Breast epithelium (tissue), 4 donors: ENCODE results near the gene KPNA5. TPM values are rescaled to one million over a fixed set of nuclear protein-coding genes. Genes with fewer than 3 reads are reported as not detected.

Experiments
- DNase-seq, 2 donors: peaks; one replicate each; pipeline ENCODE4 v3.0.0-alpha.2; 2019; ENCODE audit warnings: low spot score in 2 of 2
- H3K27ac ChIP-seq, 2 donors: fragments of 200-600 bp; sonication (generic) in 1 of 2; one replicate each; pipeline ENCODE4 v1.5.1; 2016 to 2019; ENCODE audit warnings: mild to moderate bottlenecking in 1 of 2
- H3K27me3 ChIP-seq, 2 donors: fragments of 200-600 bp; sonication (generic) in 1 of 2; one replicate each; pipeline versions ENCODE4 v1.5.1 to v1.6.0; 2017 to 2019; ENCODE audit warnings: control low read depth in 1 of 2, mild to moderate bottlenecking in 1 of 2
- H3K36me3 ChIP-seq: fragments of 200-600 bp; one replicate; pipeline ENCODE4 v1.5.1; 2019
- H3K4me1 ChIP-seq, 2 donors: fragments of 200-600 bp; sonication (generic); one replicate each; pipeline ENCODE4 v1.5.1; 2016 to 2019; ENCODE audit warnings: control low read depth in 1 of 2
- H3K4me3 ChIP-seq, 3 donors: fragments of 200-600 bp; sonication (generic); 1 replicate in 2 of 3; 2 replicates in 1 of 3; pipeline ENCODE4 v1.5.1; 2016 to 2019; ENCODE audit warnings: mild to moderate bottlenecking in 3 of 3, moderate library complexity in 2 of 3
- H3K9me3 ChIP-seq, 2 donors: fragments of 200-600 bp; sonication (generic) in 1 of 2; one replicate each; pipeline ENCODE4 v1.5.1; 2016 to 2019; ENCODE audit warnings: control low read depth in 1 of 2
- CTCF ChIP-seq, 3 donors: fragments of 450-650 bp; IDR thresholded peaks; one replicate each; pipeline ENCODE4 v1.5.1; 2016 to 2017; ENCODE audit warnings: antibody characterized with exemption in 3 of 3, mild to moderate bottlenecking in 3 of 3, moderate library complexity in 3 of 3
- POLR2A ChIP-seq: fragments of 450-650 bp; IDR thresholded peaks from one replicate; pipeline ENCODE4 v1.6.1; 2016; ENCODE audit warnings: antibody characterized with exemption, mild to moderate bottlenecking, moderate library complexity
- POLR2AphosphoS5 ChIP-seq, 3 donors: sonication (generic); formaldehyde crosslinking; IDR thresholded peaks; one replicate each; pipeline ENCODE4 v1.6.1; 2017; ENCODE audit warnings: antibody characterized with exemption in 3 of 3
- intact Hi-C: fragments of 100-400 bp; cut with DNase I; formaldehyde crosslinking; loops from one replicate; pipeline ENCODE4 v1.15.1; 2023; ENCODE audit warnings: low total_unique reads
- total RNA-seq, 3 donors: library from RNA; depleted of rRNA; stranded (reverse); fragments of >200 nt; gene quantifications; one replicate each; pipeline ENCODE4 v1.1.0, GENCODE V29; 2016

Gene KPNA5
- total RNA-seq, 3 donors from 2014 or later: 10.8 to 14.3 (median 11.2) TPM

GRCh38 chr6:116766506-116767176, 85.6 kb downstream of the KPNA5 start:
- TF ChIP-seq POLR2AphosphoS5 (IDR thresholded peaks at IDR 0.05): no peak
- TF ChIP-seq POLR2A: no peak
- no peak for TF ChIP-seq CTCF (IDR thresholded peaks at IDR 0.05)
- Histone ChIP-seq H3K9me3 (no peaks in the 10 kb centered on the region), H3K4me3 (no peak overlapping the region), H3K4me1 (no peaks in the 10 kb centered on the region), H3K27ac (no peak overlapping the region), H3K36me3 (no peaks in the 10 kb centered on the region), H3K27me3 (peaks cover 0 to 19% of the 10 kb centered on the region in 2 donors)
- intact Hi-C loops: no loop called here
- DNase-seq: no peak

- Histone ChIP-seq H3K9me3 (no peaks in the 10 kb centered on the region), H3K36me3 (no peaks in the 10 kb centered on the region), H3K4me3 (no peak overlapping the region), H3K4me1 (no peaks in the 10 kb centered on the region), H3K27me3 (peaks cover 0 to 19% of the 10 kb centered on the region in 2 donors), H3K27ac (no peak overlapping the region)
- no peak for TF ChIP-seq CTCF (IDR thresholded peaks at IDR 0.05)
- TF ChIP-seq POLR2A: no peak
- TF ChIP-seq POLR2AphosphoS5 (IDR thresholded peaks at IDR 0.05): no peak
- DNase-seq: no peak
- intact Hi-C loops: no loop called here
Observed at GRCh38 chr6:116767715-116768114, 86.7 kb downstream of the KPNA5 start.

GRCh38 chr6:116772450-116772849, 91.4 kb downstream of the KPNA5 start:
- Histone ChIP-seq H3K4me3 (no peak overlapping the region), H3K36me3 (no peaks in the 10 kb centered on the region), H3K27ac (no peak overlapping the region), H3K4me1 (no peaks in the 10 kb centered on the region), H3K9me3 (no peaks in the 10 kb centered on the region), H3K27me3 (no peaks in the 10 kb centered on the region)
- no peak for DNase-seq
- TF ChIP-seq POLR2A (no peak), CTCF (IDR thresholded peaks at IDR 0.05) (no peak), POLR2AphosphoS5 (IDR thresholded peaks at IDR 0.05) (no peak)
- intact Hi-C loops: no loop called here

DNA sequence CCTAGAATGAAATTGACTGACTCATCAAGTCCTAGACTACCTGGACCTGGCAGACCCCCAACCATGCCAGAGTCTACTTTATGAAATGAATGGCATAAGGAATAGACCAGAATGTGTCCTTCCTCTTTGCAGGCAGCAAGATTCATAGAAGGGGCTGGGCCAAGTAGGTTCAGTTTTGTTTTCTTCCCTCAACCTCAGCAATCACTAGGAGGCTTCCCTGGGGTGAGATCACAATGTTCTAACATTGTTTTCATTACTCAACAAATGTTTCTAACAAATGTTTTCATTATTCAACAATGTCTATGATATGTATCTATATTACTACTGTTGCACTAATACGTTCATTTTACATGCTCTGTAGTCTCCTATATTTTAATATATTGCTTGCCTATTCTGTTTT, 92.9 kb downstream of the KPNA5 start:
- intact Hi-C loops: no loop called here
- H3K27ac ChIP-seq: no peak overlapping the region
- no peaks in the 10 kb centered on the region for H3K4me1 ChIP-seq
- no peaks in the 10 kb centered on the region for H3K36me3 ChIP-seq
- no peaks in the 10 kb centered on the region for H3K9me3 ChIP-seq
- DNase-seq: no peak
- TF ChIP-seq POLR2AphosphoS5 (IDR thresholded peaks at IDR 0.05): no peak
- TF ChIP-seq POLR2A: no peak
- TF ChIP-seq CTCF (IDR thresholded peaks at IDR 0.05): no peak
- no peaks in the 10 kb centered on the region for H3K27me3 ChIP-seq
- no peak overlapping the region for H3K4me3 ChIP-seq

GRCh38 chr6:116779573-116780164, 98.7 kb downstream of the KPNA5 start:
- Histone ChIP-seq H3K4me1 (no peaks in the 10 kb centered on the region), H3K9me3 (no peaks in the 10 kb centered on the region), H3K27me3 (no peaks in the 10 kb centered on the region), H3K4me3 (no peak overlapping the region), H3K36me3 (no peaks in the 10 kb centered on the region), H3K27ac (no peak overlapping the region)
- TF ChIP-seq POLR2AphosphoS5 (IDR thresholded peaks at IDR 0.05): no peak
- TF ChIP-seq POLR2A: no peak
- peak in 2 of 3 donors; percentile 38 to 39 for TF ChIP-seq CTCF (IDR thresholded peaks at IDR 0.05)
- intact Hi-C loops: no loop called here
- no peak for DNase-seq
